Measurements from ENCODE around the gene LMO2. TPM values are rescaled to one million over a fixed set of nuclear protein-coding genes. Genes with fewer than 3 reads are reported as not detected.
A peak's percentile ranks its signal among the peaks of the same experiment; 100 is the strongest.

LMO2 gene
- total RNA-seq, 4 donors from 2014 or later: 22.4 to 45.2 (median 29.9) TPM

GRCh38 chr11:33857933-33858371 is 33.9 kb downstream of the LMO2 start:
- H3K9me3 ChIP-seq: no peaks in the 10 kb centered on the region
- H3K27me3 ChIP-seq: no peaks in the 10 kb centered on the region
- no peaks in the 10 kb centered on the region for H3K4me1 ChIP-seq
- intact Hi-C loops (cut with DNase I; ENCODE audit: low total_unique reads): no loop called here
- no peak overlapping the region for H3K4me3 ChIP-seq
- no peaks in the 10 kb centered on the region for H3K36me3 ChIP-seq
- TF ChIP-seq CTCF (IDR thresholded peaks at IDR 0.05) (peak; percentile 76 to 87 (median 82)), POLR2A (IDR thresholded peaks at IDR 0.05) (no peak)
- H3K27ac ChIP-seq: peak overlapping the region in 1 of 2 donors; percentile 15
- DNase-seq: peak; percentile 72 to 73

DNA sequence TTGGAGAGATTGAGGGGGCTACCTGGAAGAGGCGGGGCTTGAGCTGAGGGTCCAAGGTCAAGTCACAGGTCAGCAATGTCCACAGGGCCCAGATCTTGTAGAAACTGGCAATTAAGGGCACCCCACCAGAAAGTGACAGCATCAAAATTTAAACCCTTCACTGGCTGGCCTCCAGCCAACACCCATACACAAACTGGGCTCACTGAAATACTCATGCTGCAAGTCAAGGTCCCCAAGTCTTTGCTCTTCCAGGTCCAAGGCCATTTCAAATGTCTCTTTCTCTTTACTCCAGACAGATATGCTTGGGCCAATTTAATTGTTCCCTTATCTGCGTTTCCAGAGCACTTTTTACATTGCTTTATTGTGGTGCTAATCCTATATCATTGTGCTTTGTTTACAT is 36.4 kb downstream of the LMO2 start:
- H3K4me3 ChIP-seq: no peak overlapping the region
- no peaks in the 10 kb centered on the region for H3K36me3 ChIP-seq
- no peak for DNase-seq
- no peaks in the 10 kb centered on the region for H3K27me3 ChIP-seq
- no peak overlapping the region for H3K27ac ChIP-seq
- H3K9me3 ChIP-seq: no peaks in the 10 kb centered on the region
- intact Hi-C loops (cut with DNase I; ENCODE audit: low total_unique reads): no loop called here
- H3K4me1 ChIP-seq: no peaks in the 10 kb centered on the region
- TF ChIP-seq POLR2A (IDR thresholded peaks at IDR 0.05): no peak
- no peak for TF ChIP-seq CTCF (IDR thresholded peaks at IDR 0.05)

- intact Hi-C loops (cut with DNase I; ENCODE audit: low total_unique reads): no loop called here
- Histone ChIP-seq H3K4me1 (no peaks in the 10 kb centered on the region), H3K4me3 (no peak overlapping the region), H3K27me3 (no peaks in the 10 kb centered on the region), H3K36me3 (no peaks in the 10 kb centered on the region), H3K27ac (no peak overlapping the region), H3K9me3 (no peaks in the 10 kb centered on the region)
- DNase-seq: no peak
- TF ChIP-seq CTCF (IDR thresholded peaks at IDR 0.05): no peak
- TF ChIP-seq POLR2A (IDR thresholded peaks at IDR 0.05): no peak
Measured at GRCh38 chr11:33848717-33849390, 43.0 kb downstream of the LMO2 start.

DNA sequence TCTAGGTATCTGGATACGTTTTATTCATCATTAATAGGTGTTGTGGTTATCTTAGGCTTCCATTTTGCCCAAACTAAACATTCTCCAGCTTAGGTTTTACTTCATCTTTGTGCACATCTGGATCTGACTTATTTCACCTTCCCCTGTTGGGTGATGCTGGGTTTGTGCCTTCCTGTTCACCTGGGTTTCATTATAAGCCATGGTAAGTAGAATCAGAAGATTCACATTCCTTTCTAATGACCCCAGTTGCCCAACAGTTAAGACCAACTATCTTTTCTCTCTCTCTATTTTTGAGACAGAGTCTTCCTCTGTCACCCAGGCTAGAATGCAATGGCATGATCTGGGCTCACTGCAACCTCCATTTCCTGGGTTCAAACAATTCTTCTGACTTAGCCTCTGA is 44.6 kb downstream of the LMO2 start:
- Histone ChIP-seq H3K9me3 (no peaks in the 10 kb centered on the region), H3K4me1 (no peaks in the 10 kb centered on the region), H3K36me3 (no peaks in the 10 kb centered on the region), H3K27ac (no peak overlapping the region), H3K4me3 (no peak overlapping the region), H3K27me3 (no peaks in the 10 kb centered on the region)
- TF ChIP-seq POLR2A (IDR thresholded peaks at IDR 0.05) (no peak), CTCF (IDR thresholded peaks at IDR 0.05) (no peak)
- intact Hi-C loops (cut with DNase I; ENCODE audit: low total_unique reads): no loop called here
- no peak for DNase-seq

DNA sequence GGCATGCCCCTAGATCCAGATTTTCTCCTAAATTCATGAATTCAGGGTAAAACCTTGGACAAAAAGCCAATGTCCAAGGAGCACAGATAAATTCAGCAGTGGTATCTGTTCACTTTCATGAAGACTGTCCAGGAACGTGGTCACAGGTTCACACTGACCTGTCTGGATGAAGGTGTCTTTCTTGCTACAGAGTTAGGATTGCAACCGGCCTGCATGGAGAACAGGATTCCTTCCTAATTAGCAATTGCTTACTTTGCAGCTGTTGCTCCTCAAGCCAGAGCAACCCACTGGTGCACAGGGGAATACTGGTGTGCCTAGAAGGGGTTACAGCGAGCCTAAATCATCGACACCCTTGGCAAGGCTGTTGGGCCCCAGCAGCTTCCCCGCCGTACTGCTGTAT is 47.6 kb downstream of the LMO2 start:
- no peaks in the 10 kb centered on the region for H3K36me3 ChIP-seq
- DNase-seq: no peak
- H3K9me3 ChIP-seq: no peaks in the 10 kb centered on the region
- no peak overlapping the region for H3K27ac ChIP-seq
- H3K4me1 ChIP-seq: no peaks in the 10 kb centered on the region
- TF ChIP-seq CTCF (IDR thresholded peaks at IDR 0.05) (no peak), POLR2A (IDR thresholded peaks at IDR 0.05) (no peak)
- intact Hi-C loops (cut with DNase I; ENCODE audit: low total_unique reads): no loop called here
- H3K27me3 ChIP-seq: no peaks in the 10 kb centered on the region
- H3K4me3 ChIP-seq: no peak overlapping the region
